MCF 10A (cell line): ENCODE results near the gene TEX13D. TPM values are rescaled to one million over a fixed set of nuclear protein-coding genes. Genes with fewer than 3 reads are reported as not detected.
A peak's percentile ranks its signal among the peaks of the same experiment; 100 is the strongest.

ENCODE experiments used
- BruUV-seq: library from RNA; stranded (reverse); fragments of 400-500 nt; replicated peaks from 2 replicates; lab custom pipeline; 2021; lab: Mats Ljungman, UMichigan
- CTCF ChIA-PET: fragments of 300-600 bp; sonication (Branson Sonifier 250); formaldehyde crosslinking; extraction: SDS; loops from one replicate; lab custom pipeline; 2021; ENCODE audit warnings: antibody characterized with exemption, inconsistent platforms; lab: Yijun Ruan, JAX
- POLR2A ChIA-PET: fragments of 300-600, 350-650 bp; sonication (Branson Sonifier 250); formaldehyde crosslinking; extraction: SDS; loops from one replicate; lab custom pipeline; 2020; ENCODE audit warnings: antibody characterized with exemption, inconsistent platforms; lab: Yijun Ruan, JAX
- DNase-seq: peaks from one replicate; pipeline ENCODE4 v3.0.0-alpha.2; 2018; ENCODE audit not compliant: unreplicated experiment
- H3K27ac Mint-ChIP-seq: one replicate; pipeline ENCODE4 v1.8.0; 2022; ENCODE audit warnings: mild to moderate bottlenecking, low read depth, mixed read lengths; ENCODE audit not compliant: unreplicated experiment
- H3K27me3 Mint-ChIP-seq: one replicate; pipeline ENCODE4 v1.8.0; 2022; ENCODE audit warnings: mixed read lengths; ENCODE audit not compliant: insufficient read depth, unreplicated experiment
- H3K36me3 Mint-ChIP-seq: one replicate; pipeline ENCODE4 v1.8.0; 2022; ENCODE audit warnings: mild to moderate bottlenecking, moderate library complexity, mixed read lengths; ENCODE audit not compliant: insufficient read depth, unreplicated experiment
- H3K4me1 Mint-ChIP-seq: one replicate; pipeline ENCODE4 v1.8.0; 2022; ENCODE audit warnings: mixed read lengths; ENCODE audit not compliant: insufficient read depth, unreplicated experiment
- H3K4me3 Mint-ChIP-seq: one replicate; pipeline ENCODE4 v1.8.0; 2022; ENCODE audit warnings: mild to moderate bottlenecking, moderate library complexity, mixed read lengths; ENCODE audit not compliant: unreplicated experiment
- H3K9me3 Mint-ChIP-seq: one replicate; pipeline ENCODE4 v1.8.0; 2022; ENCODE audit warnings: mixed read lengths; ENCODE audit not compliant: unreplicated experiment
- CTCF ChIP-seq: fragments of 200-600 bp; IDR thresholded peaks from one replicate; pipeline ENCODE4 v1.8.0; 2022; ENCODE audit warnings: antibody characterized with exemption, mild to moderate bottlenecking; ENCODE audit not compliant: unreplicated experiment
- intact Hi-C: fragments of 100-400 bp; cut with micrococcal nuclease; formaldehyde crosslinking; loops from 2 replicates; pipeline ENCODE4 v1.14.1; 2022
- total RNA-seq: library from RNA; stranded (reverse); gene quantifications from 2 replicates; pipeline ENCODE4 v1.2.3, GENCODE V29; 2022

The TEX13D gene
- total RNA-seq, 1 experiment from 2014 or later: not detected

- intact Hi-C loops: no loop called here
- TF ChIP-seq CTCF: no peak
- Mint-ChIP-seq H3K9me3 (peaks cover 9% of the 10 kb centered on the region), H3K4me3 (no peak overlapping the region), H3K4me1 (no peaks in the 10 kb centered on the region), H3K27ac (no peak overlapping the region), H3K27me3 (no peaks in the 10 kb centered on the region), H3K36me3 (peaks cover 5% of the 10 kb centered on the region)
- ChIA-PET CTCF (no interaction called here), POLR2A (no interaction called here)
- no peak for DNase-seq
- BruUV-seq: no TSS peak
Measured at GRCh38 chrX:124300405-124300804, 32.1 kb upstream of the TEX13D start.

GRCh38 chrX:124307253-124307907, 25.1 kb upstream of the TEX13D start:
- H3K27me3 Mint-ChIP-seq: no peaks in the 10 kb centered on the region
- intact Hi-C loops: no loop called here
- H3K36me3 Mint-ChIP-seq: peaks cover 5% of the 10 kb centered on the region
- H3K4me1 Mint-ChIP-seq: peaks cover 7% of the 10 kb centered on the region
- peaks cover 16% of the 10 kb centered on the region for H3K9me3 Mint-ChIP-seq
- no peak for DNase-seq
- no peak overlapping the region for H3K27ac Mint-ChIP-seq
- no TSS peak for BruUV-seq
- no peak overlapping the region for H3K4me3 Mint-ChIP-seq
- POLR2A ChIA-PET: interaction anchor here (0.6 kb wide), 1 partner anchor 1834 kb away, joined by 3 read pairs; no protein-coding TSS in a partner anchor
- CTCF ChIA-PET: no interaction called here
- no peak for TF ChIP-seq CTCF

GRCh38 chrX:124325732-124326131, 6.7 kb upstream of the TEX13D start:
- no peaks in the 10 kb centered on the region for H3K27me3 Mint-ChIP-seq
- H3K27ac Mint-ChIP-seq: no peak overlapping the region
- CTCF ChIA-PET: interaction anchor here (0.6 kb wide), 3 partner anchors 95 to 878 kb away, joined by 3 to 5 read pairs (median 3); no protein-coding TSS in a partner anchor
- H3K36me3 Mint-ChIP-seq: no peaks in the 10 kb centered on the region
- intact Hi-C loops: no loop called here
- peaks cover 6% of the 10 kb centered on the region for H3K4me1 Mint-ChIP-seq
- H3K4me3 Mint-ChIP-seq: no peak overlapping the region
- BruUV-seq: no TSS peak
- no peak for DNase-seq
- POLR2A ChIA-PET: no interaction called here
- no peaks in the 10 kb centered on the region for H3K9me3 Mint-ChIP-seq
- no peak for TF ChIP-seq CTCF

GRCh38 chrX:124328765-124329164, 3.7 kb upstream of the TEX13D start:
- Mint-ChIP-seq H3K4me3 (no peak overlapping the region), H3K9me3 (no peaks in the 10 kb centered on the region), H3K27ac (no peak overlapping the region), H3K36me3 (no peaks in the 10 kb centered on the region), H3K27me3 (no peaks in the 10 kb centered on the region), H3K4me1 (peaks cover 6% of the 10 kb centered on the region)
- intact Hi-C loops: no loop called here
- ChIA-PET CTCF (no interaction called here), POLR2A (no interaction called here)
- no peak for TF ChIP-seq CTCF
- DNase-seq: peak; percentile 16
- no TSS peak for BruUV-seq
